ENCODE measurements around the gene MAP7. TPM values are rescaled to one million over a fixed set of nuclear protein-coding genes. Genes with fewer than 3 reads are reported as not detected.
"Not testable (repeated sequence)": the region's sequence is repeated elsewhere in the genome, so short reads cannot be mapped to it uniquely, and the experiment has no call there.

Gene MAP7
- total RNA-seq, 1 donor from 2014 or later = 0.06 TPM

DNA sequence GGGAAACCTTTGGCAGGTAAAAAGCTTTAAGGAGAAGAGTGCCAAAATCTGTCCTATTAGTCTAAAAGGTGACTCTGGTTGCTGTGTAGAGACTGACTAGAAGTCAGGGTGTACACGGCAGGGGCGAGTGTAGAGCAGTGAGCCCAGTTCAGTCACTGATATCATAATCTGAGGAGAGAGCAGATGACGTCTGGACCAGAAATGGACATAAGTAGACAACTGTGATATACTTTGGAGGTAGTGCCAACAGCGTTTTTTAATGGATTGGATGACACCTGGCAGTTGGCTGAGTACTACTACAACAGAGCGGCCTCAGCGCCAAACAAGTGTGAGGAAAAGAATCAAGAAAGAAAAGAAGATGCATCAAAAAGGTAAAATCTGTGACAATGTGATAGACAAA lies 76.0 kb downstream of the MAP7 start:
- DNase-seq (ENCODE audit: extremely low read depth, low read depth, low spot score) = no peak

DNA sequence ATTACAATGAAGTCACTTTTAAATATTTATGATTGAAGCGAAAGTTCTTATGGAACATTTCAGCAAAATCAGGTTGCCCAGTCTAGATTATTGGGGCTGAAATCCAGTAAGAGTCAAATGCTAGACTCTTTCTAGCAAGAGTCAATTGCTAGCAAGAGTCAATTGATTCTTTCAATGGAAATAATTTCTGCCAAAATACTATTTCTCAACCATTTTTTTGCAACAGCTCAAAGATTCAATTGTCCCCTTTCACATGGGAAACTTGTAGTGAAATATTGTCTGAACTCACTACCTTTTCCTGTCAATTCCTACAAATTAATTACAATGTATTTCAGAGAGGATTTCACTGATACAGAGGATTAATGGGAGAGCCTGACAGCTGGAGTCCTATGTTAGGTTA lies 78.3 kb downstream of the MAP7 start:
- no peak for DNase-seq (ENCODE audit: extremely low read depth, low read depth, low spot score)

DNA sequence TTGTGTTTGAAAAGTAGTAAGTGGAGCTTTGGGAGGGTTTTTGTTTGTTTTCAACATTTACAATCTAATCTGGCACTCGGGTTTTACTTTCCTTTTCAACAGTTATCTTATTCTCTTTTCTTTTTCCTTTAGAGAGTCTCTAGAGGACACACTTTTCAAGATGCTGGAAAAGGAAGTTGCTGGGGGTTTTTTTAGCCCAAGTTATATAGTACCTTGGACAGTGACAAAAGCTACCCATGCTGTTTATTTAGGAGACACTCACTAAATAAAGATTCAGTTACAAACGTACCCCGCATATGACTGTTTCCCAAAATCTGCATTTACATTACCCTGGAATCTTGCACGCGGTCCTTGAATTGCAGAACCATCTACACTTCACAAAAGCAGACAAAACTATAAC lies 78.8 kb downstream of the MAP7 start:
- no peak for DNase-seq (ENCODE audit: extremely low read depth, low read depth, low spot score)

- no peak for DNase-seq (ENCODE audit: extremely low read depth, low read depth, low spot score)
Measured at GRCh38 chr6:136470044-136470443, 80.2 kb downstream of the MAP7 start.

- DNase-seq (ENCODE audit: extremely low read depth, low read depth, low spot score) = no peak
Measured at GRCh38 chr6:136469154-136469553, 81.1 kb downstream of the MAP7 start.

DNA sequence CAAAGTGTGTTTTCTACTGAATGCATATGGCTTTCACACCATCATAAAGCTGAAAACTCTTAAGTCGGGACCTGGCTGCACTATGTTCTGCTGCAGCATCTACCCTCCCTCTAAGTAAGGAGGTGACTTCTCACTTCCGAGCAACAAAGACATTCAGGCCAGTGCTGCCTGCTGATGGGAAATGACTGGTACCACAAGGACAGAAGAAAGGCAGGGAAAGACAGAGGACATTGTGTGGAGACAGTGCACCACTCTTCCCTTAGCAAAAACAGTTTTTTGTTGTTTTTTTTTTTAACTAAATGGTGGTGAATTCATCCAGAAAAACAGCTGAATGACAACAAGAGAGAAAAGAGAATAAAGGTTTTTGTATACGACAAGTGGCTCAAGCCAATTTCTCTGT lies 81.5 kb downstream of the MAP7 start:
- no peak for DNase-seq (ENCODE audit: extremely low read depth, low read depth, low spot score)

GRCh38 chr6:136467186-136467585 lies 83.0 kb downstream of the MAP7 start:
- DNase-seq (ENCODE audit: extremely low read depth, low read depth, low spot score) = no peak

GRCh38 chr6:136466777-136467176 lies 83.4 kb downstream of the MAP7 start:
- DNase-seq (ENCODE audit: extremely low read depth, low read depth, low spot score) = no peak

- no peak for DNase-seq (ENCODE audit: extremely low read depth, low read depth, low spot score)
Measured at GRCh38 chr6:136465766-136466303, 84.4 kb downstream of the MAP7 start.

- no peak for DNase-seq (ENCODE audit: extremely low read depth, low read depth, low spot score)
Measured at GRCh38 chr6:136464874-136465273, 85.3 kb downstream of the MAP7 start.

- DNase-seq (ENCODE audit: extremely low read depth, low read depth, low spot score) = no peak
Measured at GRCh38 chr6:136464148-136464547, 86.1 kb downstream of the MAP7 start.

DNA sequence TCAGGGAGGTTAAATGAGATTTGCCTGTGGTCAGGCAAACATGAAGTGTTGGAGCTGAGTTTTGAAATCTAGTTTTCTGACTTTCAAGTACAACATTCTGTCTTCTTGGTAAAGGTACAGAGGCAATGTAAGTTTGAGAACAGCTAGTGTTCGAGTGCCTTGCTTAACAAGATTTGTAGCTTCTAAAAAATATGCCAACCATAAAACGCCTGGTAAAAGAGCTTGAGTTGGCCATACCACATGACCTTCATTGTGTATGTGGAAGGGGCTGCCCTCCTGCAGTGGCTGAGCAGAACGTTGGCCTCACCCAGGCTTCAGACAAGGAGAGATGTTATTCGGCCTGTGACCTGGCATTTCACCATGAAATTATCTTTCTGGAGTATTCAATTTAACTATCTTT lies 86.5 kb downstream of the MAP7 start:
- no peak for DNase-seq (ENCODE audit: extremely low read depth, low read depth, low spot score)

GRCh38 chr6:136446579-136447187 lies 103.5 kb downstream of the MAP7 start:
- no peak for DNase-seq (ENCODE audit: extremely low read depth, low read depth, low spot score)

GRCh38 chr6:136446145-136446544 lies 104.1 kb downstream of the MAP7 start:
- DNase-seq (ENCODE audit: extremely low read depth, low read depth, low spot score) = no peak

GRCh38 chr6:136445063-136445462 lies 105.2 kb downstream of the MAP7 start:
- no peak for DNase-seq (ENCODE audit: extremely low read depth, low read depth, low spot score)

DNA sequence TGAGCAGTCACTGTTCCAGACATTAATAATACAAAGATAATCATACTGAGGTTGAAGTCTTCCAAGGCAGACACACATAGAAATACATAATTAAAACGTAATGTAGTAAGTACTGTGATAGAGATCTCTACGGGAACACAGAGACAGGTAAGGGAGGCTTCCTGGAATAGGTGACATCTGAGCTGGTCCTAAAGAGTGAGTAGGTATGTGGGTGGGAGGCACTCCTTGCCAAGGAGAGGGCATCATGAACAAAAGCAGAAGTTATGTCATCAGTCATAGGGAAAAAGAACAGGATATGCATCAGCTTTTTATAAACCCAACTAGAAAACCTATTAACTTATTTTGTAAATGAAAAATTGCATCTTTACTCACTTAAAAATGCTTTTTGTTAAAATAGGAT lies 110.0 kb downstream of the MAP7 start:
- no peak for DNase-seq (ENCODE audit: extremely low read depth, low read depth, low spot score)

- no peak for DNase-seq (ENCODE audit: extremely low read depth, low read depth, low spot score)
Measured at GRCh38 chr6:136439514-136440190, 110.6 kb downstream of the MAP7 start.

- no peak for DNase-seq (ENCODE audit: extremely low read depth, low read depth, low spot score)
Measured at GRCh38 chr6:136438441-136438840, 111.8 kb downstream of the MAP7 start.

DNA sequence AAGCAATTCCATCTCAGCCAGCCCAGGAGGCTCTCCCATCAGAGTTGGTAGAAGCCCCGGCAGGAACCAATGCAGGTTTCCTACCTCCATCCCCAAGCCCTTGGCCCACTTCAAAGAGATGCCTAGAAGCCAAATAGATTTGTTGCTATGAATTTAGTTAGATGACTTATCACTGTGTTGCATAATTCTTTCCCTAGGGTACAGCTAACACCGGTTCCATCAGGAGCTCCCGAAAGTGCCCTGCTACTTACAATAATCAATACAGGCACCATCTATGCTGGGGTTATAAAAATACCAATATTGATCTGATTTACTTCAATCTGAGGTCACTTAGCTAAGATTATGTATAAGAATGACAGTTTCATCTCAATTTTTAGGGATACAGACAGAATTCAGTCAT lies 113.0 kb downstream of the MAP7 start:
- DNase-seq (ENCODE audit: extremely low read depth, low read depth, low spot score) = no peak

GRCh38 chr6:136435101-136435500 lies 115.1 kb downstream of the MAP7 start:
- no peak for DNase-seq (ENCODE audit: extremely low read depth, low read depth, low spot score)

DNA sequence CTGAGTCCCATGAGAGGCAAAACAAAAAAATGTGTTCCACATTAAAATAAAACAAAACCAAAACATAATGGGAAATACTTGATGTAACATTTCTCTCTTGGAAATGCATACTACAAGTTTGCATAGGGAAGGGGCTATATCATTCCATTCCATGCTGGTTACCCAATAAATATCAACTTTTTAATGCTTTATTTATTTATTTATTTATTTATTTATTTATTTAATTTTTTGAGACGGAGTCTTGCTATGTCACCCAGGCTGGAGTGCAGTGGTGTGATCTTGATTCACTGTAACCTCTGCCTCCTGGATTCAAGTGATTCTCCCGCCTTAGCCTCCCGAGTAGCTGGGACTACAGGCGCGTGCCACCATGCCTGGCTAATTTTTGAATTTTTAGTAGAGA lies 118.9 kb downstream of the MAP7 start:
- DNase-seq (ENCODE audit: extremely low read depth, low read depth, low spot score) = not testable (repeated sequence)

DNA sequence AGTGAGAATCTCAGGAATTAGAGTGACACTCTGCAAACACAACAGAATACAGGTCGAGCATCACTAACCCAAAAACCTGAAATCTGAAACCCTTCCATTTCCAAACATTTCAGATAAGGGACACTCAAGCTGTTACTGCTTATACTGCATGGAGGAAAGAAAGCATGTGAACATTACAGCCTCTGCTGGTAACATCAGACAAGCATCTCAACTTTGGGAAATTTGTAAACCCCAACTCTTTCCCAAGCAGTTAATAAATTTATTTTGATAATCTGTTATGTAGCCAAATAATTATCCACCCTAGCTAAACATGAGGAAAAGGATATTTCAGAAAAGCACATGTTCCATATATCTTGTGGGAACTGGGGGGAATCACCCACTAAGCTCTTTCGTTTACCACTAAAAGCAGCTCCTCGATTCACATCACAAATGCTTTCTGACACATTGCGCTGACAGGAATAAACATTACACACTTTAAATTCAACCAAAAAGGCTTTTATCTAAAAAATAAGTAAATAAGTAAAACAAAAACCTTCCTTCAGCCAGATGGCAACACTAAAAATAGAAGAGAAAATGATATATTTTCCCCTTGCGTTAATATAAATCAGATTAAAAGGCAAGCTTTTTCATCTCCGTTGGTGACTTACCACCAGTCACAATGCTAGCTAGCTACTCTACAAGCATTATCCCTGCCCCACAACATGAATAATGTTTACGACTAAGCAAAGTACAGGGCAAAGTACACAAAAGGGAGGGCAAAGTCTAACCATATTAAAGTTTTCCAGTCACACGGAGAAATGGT lies 120.8 kb downstream of the MAP7 start:
- DNase-seq (ENCODE audit: extremely low read depth, low read depth, low spot score) = no peak
